Cardiac muscle cell (in vitro differentiated cells and primary cell): ENCODE data around the gene PLEKHG3. TPM values are rescaled to one million over a fixed set of nuclear protein-coding genes. Genes with fewer than 3 reads are reported as not detected.
A peak's percentile ranks its signal among the peaks of the same experiment; 100 is the strongest.

Source experiments
- DNase-seq, 2 donors: peaks; one replicate each; pipeline versions ENCODE4 v3.0.0 to v3.0.0-alpha.2; 2010 to 2017; ENCODE audit warnings: low read depth in 1 of 2, low spot score in 1 of 2
- H3K27ac ChIP-seq: fragments of 200-600 bp; sonication (generic); 2 replicates; pipeline ENCODE4 v1.5.1; 2016
- H3K27me3 ChIP-seq: fragments of 200-600 bp; sonication (generic); 2 replicates; pipeline ENCODE4 v1.6.0; 2016; ENCODE audit warnings: control low read depth
- H3K36me3 ChIP-seq: fragments of 200-600 bp; sonication (generic); 2 replicates; pipeline ENCODE4 v1.5.1; 2016; ENCODE audit warnings: control low read depth
- H3K4me1 ChIP-seq: fragments of 200-600 bp; sonication (generic); 2 replicates; pipeline ENCODE4 v1.8.1; 2017; ENCODE audit warnings: low read depth, mild to moderate bottlenecking, mixed run types
- H3K4me3 ChIP-seq: fragments of 200-600 bp; sonication (generic); 2 replicates; pipeline ENCODE4 v1.5.1; 2016; ENCODE audit warnings: mild to moderate bottlenecking
- H3K9me3 ChIP-seq: fragments of 200-600 bp; sonication (generic); 2 replicates; pipeline ENCODE4 v1.5.1; 2017; ENCODE audit warnings: low read depth, mild to moderate bottlenecking, control low read depth
- polyA plus RNA-seq: library from polyadenylated mRNA; unstranded; fragments of >200 nt; fragmentation: Nextera tagmentation; extraction: Ambion mirVana; gene quantifications from 2 replicates; pipeline ENCODE4 v1.2.1, GENCODE V29; 2016
- total RNA-seq: library from RNA; depleted of rRNA; stranded (reverse); fragments of >200 nt; gene quantifications from 2 replicates; pipeline ENCODE4 v1.2.3, GENCODE V29; 2016
- TF ChIP-seq, protein P1 (sequence below): IDR thresholded peaks from 2 replicates; pipeline ENCODE4 v1.5.1; 2012; ENCODE audit warnings: low read depth, mild to moderate bottlenecking, low read length

The PLEKHG3 gene
- total and polyA plus RNA-seq, 2 experiments from 2014 or later: 19.2 to 72.2 TPM

DNA sequence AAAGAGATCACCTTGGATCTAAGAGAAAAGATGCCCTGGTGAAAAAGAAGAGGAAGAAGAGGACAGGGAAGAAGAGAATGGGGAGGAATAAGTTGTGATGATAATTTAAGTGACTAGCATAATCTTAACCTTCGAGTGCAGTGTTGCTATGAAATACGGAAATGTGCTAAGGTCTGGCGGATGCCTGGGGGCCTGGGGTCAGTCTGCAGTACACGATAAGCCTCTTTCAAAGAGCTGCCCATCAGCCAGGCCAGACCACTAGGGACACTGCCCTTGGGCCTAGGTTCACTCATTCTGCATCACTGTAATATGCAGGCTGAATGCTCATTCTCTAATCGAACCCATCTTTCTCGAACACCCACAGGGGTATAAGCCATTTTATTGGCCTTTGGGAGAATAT lies 83.4 kb downstream of the PLEKHG3 start:
- Histone ChIP-seq H3K4me1 (no peaks in the 10 kb centered on the region), H3K27me3 (no peaks in the 10 kb centered on the region), H3K36me3 (no peaks in the 10 kb centered on the region), H3K27ac (no peak overlapping the region), H3K9me3 (no peaks in the 10 kb centered on the region), H3K4me3 (no peak overlapping the region)
- DNase-seq: no peak
- TF ChIP-seq, protein P1, sequence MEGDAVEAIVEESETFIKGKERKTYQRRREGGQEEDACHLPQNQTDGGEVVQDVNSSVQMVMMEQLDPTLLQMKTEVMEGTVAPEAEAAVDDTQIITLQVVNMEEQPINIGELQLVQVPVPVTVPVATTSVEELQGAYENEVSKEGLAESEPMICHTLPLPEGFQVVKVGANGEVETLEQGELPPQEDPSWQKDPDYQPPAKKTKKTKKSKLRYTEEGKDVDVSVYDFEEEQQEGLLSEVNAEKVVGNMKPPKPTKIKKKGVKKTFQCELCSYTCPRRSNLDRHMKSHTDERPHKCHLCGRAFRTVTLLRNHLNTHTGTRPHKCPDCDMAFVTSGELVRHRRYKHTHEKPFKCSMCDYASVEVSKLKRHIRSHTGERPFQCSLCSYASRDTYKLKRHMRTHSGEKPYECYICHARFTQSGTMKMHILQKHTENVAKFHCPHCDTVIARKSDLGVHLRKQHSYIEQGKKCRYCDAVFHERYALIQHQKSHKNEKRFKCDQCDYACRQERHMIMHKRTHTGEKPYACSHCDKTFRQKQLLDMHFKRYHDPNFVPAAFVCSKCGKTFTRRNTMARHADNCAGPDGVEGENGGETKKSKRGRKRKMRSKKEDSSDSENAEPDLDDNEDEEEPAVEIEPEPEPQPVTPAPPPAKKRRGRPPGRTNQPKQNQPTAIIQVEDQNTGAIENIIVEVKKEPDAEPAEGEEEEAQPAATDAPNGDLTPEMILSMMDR: no peak

DNA sequence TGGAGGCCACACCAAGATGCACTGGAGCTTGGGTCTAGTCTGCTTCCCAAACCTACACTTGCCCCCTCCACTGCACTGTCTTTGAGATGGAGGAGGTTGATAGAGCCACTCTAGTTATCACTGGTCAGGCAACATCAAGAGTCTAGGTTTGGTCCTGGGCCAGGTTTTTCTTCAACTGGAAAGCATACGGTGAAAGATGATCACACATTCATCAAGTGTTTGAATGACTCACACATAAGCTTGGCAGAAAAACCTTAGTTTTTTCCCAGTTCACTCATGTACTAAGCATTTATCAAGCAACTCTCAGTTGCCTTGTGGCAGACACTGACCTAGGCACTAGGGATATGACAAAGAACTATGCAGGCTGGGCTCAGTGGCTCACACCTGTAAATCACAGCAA lies 84.5 kb downstream of the PLEKHG3 start:
- Histone ChIP-seq H3K27me3 (no peaks in the 10 kb centered on the region), H3K4me3 (no peak overlapping the region), H3K36me3 (no peaks in the 10 kb centered on the region), H3K4me1 (no peaks in the 10 kb centered on the region), H3K9me3 (no peaks in the 10 kb centered on the region), H3K27ac (no peak overlapping the region)
- DNase-seq: peak in 1 of 2 donors; percentile 84
- TF ChIP-seq, protein P1: no peak

DNA sequence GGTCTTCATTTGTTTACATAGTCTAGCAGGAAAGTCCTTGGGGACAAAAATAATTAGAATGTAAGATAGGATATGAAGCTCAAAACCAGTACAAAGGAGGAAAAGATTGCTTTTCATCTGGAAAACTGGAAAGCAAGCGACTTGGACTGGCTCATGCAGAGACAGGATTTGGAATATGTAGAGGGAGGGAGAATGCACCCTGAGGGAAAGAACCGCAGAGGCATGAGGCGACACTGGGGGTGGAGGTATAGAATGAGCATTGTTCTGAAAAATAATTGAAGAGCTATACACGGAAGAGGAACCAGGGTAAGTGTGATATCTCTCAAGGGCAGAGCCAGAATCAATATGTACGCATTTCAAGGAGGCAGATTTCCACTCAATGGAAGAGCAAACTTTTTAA lies 85.5 kb downstream of the PLEKHG3 start:
- no peaks in the 10 kb centered on the region for H3K9me3 ChIP-seq
- H3K36me3 ChIP-seq: no peaks in the 10 kb centered on the region

DNA sequence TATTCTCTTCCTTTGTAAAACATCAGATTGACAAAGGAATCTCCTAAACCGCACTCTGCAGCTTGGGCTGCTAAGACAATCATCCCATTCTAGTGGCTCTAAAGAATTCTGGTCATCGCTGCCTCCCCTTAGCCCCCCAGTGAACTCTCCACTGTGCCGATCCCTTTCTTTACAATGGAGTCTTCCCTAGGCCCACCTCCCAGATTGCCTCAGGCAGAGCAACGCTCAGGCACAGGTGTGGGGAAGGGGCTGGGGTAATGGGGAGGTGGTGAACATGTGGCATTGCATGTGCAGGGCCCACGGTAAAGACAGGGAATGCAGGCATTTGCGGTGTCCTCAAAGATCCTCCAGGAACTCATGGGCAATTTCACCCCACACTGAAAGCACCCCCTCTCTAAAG lies 86.3 kb downstream of the PLEKHG3 start:
- H3K9me3 ChIP-seq: no peaks in the 10 kb centered on the region
- no peak overlapping the region for H3K27ac ChIP-seq
- no peaks in the 10 kb centered on the region for H3K36me3 ChIP-seq
- TF ChIP-seq, protein P1: no peak
- no peak overlapping the region for H3K4me3 ChIP-seq
- H3K4me1 ChIP-seq: no peaks in the 10 kb centered on the region
- no peaks in the 10 kb centered on the region for H3K27me3 ChIP-seq
- DNase-seq: no peak

More for the DNA sequence above, 85.5 kb downstream of the PLEKHG3 start:
- Histone ChIP-seq H3K4me1 (no peaks in the 10 kb centered on the region), H3K4me3 (no peak overlapping the region), H3K27ac (no peak overlapping the region), H3K27me3 (no peaks in the 10 kb centered on the region)
- TF ChIP-seq, protein P1: no peak
- no peak for DNase-seq

DNA sequence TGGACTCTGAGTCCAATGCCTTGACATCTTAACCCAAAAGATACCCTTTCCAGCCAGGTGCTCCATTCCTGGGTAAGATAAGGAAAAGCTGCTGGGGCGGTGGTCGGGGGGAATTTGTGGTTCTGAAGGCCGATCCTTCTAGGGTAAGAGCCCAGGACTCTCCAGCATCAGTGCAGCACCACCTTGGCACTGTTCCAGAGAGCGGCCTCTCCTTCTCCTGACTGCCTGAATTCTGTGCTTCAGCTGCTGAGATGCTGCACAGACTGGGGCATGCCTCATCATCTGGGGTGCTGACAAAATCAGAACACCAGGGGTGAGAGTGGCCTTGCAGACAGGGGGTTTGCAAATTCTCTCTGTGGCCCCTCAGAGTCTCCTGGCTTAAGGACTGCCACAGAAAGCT lies 88.0 kb downstream of the PLEKHG3 start:
- peak in 1 of 2 donors; percentile 4 for DNase-seq
- H3K27me3 ChIP-seq: no peaks in the 10 kb centered on the region
- TF ChIP-seq, protein P1: no peak

More for the DNA sequence above, 88.0 kb downstream of the PLEKHG3 start:
- H3K36me3 ChIP-seq: no peaks in the 10 kb centered on the region
- no peak overlapping the region for H3K27ac ChIP-seq
- no peaks in the 10 kb centered on the region for H3K4me1 ChIP-seq
- H3K9me3 ChIP-seq: no peaks in the 10 kb centered on the region
- no peak overlapping the region for H3K4me3 ChIP-seq
